K562 (cell line): ENCODE results near the gene ANKS1A. TPM values are rescaled to one million over a fixed set of nuclear protein-coding genes. Genes with fewer than 3 reads are reported as not detected.
A peak's percentile ranks its signal among the peaks of the same experiment; 100 is the strongest.

Experiments used
- ARID3A ChIP-seq: IDR thresholded peaks from 2 replicates; pipeline ENCODE4 v1.6.1; 2012; ENCODE audit warnings: low read depth, low read length, improper control_type of control experiment, borderline replicate concordance
- CC2D1A ChIP-seq: fragments of 450-650 bp; IDR thresholded peaks from 2 replicates; pipeline ENCODE4 v1.6.1; 2017; ENCODE audit warnings: mild to moderate bottlenecking
- ESRRA ChIP-seq: fragments of 450-650 bp; IDR thresholded peaks from 2 replicates; pipeline ENCODE4 v1.6.1; 2014; ENCODE audit warnings: low read depth, mild to moderate bottlenecking, moderate library complexity, borderline replicate concordance
- HNRNPLL ChIP-seq: fragments of 200-400 bp; formaldehyde crosslinking; IDR thresholded peaks from 2 replicates; pipeline ENCODE4 v1.6.1; 2017; ENCODE audit warnings: low read length, low read depth, mild to moderate bottlenecking; ENCODE audit not compliant: poor library complexity, severe bottlenecking
- L3MBTL2 ChIP-seq: fragments of 450-650 bp; IDR thresholded peaks from 2 replicates; pipeline ENCODE4 v1.6.1; 2016; ENCODE audit warnings: mild to moderate bottlenecking, moderate library complexity
- LCOR ChIP-seq: sonication (generic); formaldehyde crosslinking; IDR thresholded peaks from 2 replicates; pipeline ENCODE4 v1.8.0; 2022; ENCODE audit warnings: mild to moderate bottlenecking, missing genetic modification reagents
- MAZ ChIP-seq, 2 experiments: fragments of 450-650 bp in 1 of 2; sonication (generic) in 1 of 2; formaldehyde crosslinking; IDR thresholded peaks in 1 of 2; conservative IDR thresholded peaks in 1 of 2; 2 replicates each; pipeline versions ENCODE4 v1.4.0 to v1.5.0; 2020; ENCODE audit warnings: mild to moderate bottlenecking in 1 of 2, missing genetic modification reagents in 1 of 2
- MBD1 ChIP-seq: fragments of 250-450 bp; sonication (Bioruptor Pico); IDR thresholded peaks from 2 replicates; pipeline ENCODE4 v1.8.0; 2022; ENCODE audit warnings: inconsistent platforms
- MYC ChIP-seq, 2 experiments: fragments of 250-450 bp in 1 of 2; sonication (Bioruptor Pico) in 1 of 2; IDR thresholded peaks; 2 replicates each; pipeline versions ENCODE4 v1.5.1 to v1.6.1; 2012 to 2021; ENCODE audit warnings: low read depth in 2 of 2, borderline replicate concordance in 1 of 2, improper control_type of control experiment in 1 of 2, low read length in 1 of 2, mild to moderate bottlenecking in 1 of 2, moderate library complexity in 1 of 2
- NR0B1 ChIP-seq: fragments of 450-650 bp; IDR thresholded peaks from one replicate; pipeline ENCODE4 v1.6.1; 2018; ENCODE audit warnings: mild to moderate bottlenecking, moderate library complexity; ENCODE audit not compliant: partially characterized antibody
- RBM34 ChIP-seq: fragments of 200-400 bp; formaldehyde crosslinking; IDR thresholded peaks from 2 replicates; pipeline ENCODE4 v1.6.1; 2018; ENCODE audit warnings: low read length, borderline replicate concordance; ENCODE audit not compliant: insufficient read depth
- STAG1 ChIP-seq: sonication (generic); formaldehyde crosslinking; IDR thresholded peaks from 2 replicates; pipeline ENCODE4 v1.5.0; 2020; ENCODE audit warnings: missing genetic modification reagents, borderline replicate concordance
- ZBTB17 ChIP-seq: fragments of 450-650 bp; formaldehyde crosslinking; IDR thresholded peaks from 2 replicates; pipeline ENCODE4 v1.4.0; 2020; ENCODE audit warnings: mild to moderate bottlenecking
- ZBTB43 ChIP-seq: sonication (generic); formaldehyde crosslinking; IDR thresholded peaks from 2 replicates; pipeline ENCODE4 v1.8.0; 2023; ENCODE audit warnings: mild to moderate bottlenecking, missing genetic modification reagents
- ZFP91 ChIP-seq: sonication (generic); formaldehyde crosslinking; IDR thresholded peaks from 2 replicates; pipeline ENCODE4 v1.8.0; 2022; ENCODE audit warnings: mild to moderate bottlenecking, missing genetic modification reagents
- ZNF778 ChIP-seq: fragments of 450-650 bp; formaldehyde crosslinking; IDR thresholded peaks from 2 replicates; pipeline ENCODE4 v1.4.0; 2020; ENCODE audit warnings: mild to moderate bottlenecking, moderate library complexity
- polyA plus RNA-seq, 8 experiments: library from polyadenylated mRNA; depleted of rRNA in 4 of 8; stranded (reverse) in 5 of 8; unstranded in 3 of 8; fragments of >200 nt; fragmentation: Nextera tagmentation in 2 of 8; fragmentation: Illumina TruSeq in 1 of 8; extraction: Ambion mirVana in 2 of 8; extraction: Trizol in 1 of 8; gene quantifications; 2 replicates each; pipeline versions ENCODE4 v1.2.1 to v1.2.3, GENCODE V29; 2011 to 2014; ENCODE audit warnings: inconsistent platforms in 1 of 8, missing spikeins in 1 of 8
- total RNA-seq, 7 experiments: library from RNA; depleted of rRNA in 6 of 7; stranded (reverse); fragments of >200 nt in 6 of 7; fragmentation: Illumina TruSeq in 2 of 7; extraction: Trizol in 2 of 7; gene quantifications; 2 replicates each; pipeline versions ENCODE4 v1.2.1 to v1.2.3, GENCODE V29; 2011 to 2021; ENCODE audit warnings: low replicate concordance in 1 of 7

ANKS1A gene
- total and polyA plus RNA-seq, 9 of the 15 experiments (the other 6 are each of a cell fraction or from before 2014, with no cell fraction given) = 1.1 to 13.8 (median 5.3) TPM

- TF ChIP-seq L3MBTL2 (0 out of 2 replicates have a peak, but pooled peaks have one; percentile 16), LCOR (CRISPR knock-in tag) (peak; percentile 21; the same call in 1 of the 2 replicates), NR0B1 (no peak), ZBTB17 (no peak), MYC (IDR thresholded peaks at IDR 0.05; ENCODE audit: low read depth, low read length) (0 out of 2 replicates have a peak, but pooled peaks have one; percentile 16), MYC (CRISPR knock-in tag; IDR thresholded peaks at IDR 0.05; ENCODE audit: borderline replicate concordance, low read depth) (no peak), ZFP91 (0 out of 2 replicates have a peak, but pooled peaks have one; percentile 26), ARID3A (0 out of 2 replicates have a peak, but pooled peaks have one; percentile 72), ESRRA (peak; percentile 59; the same call in 1 of the 2 replicates), ZBTB43 (CRISPR knock-in tag) (no peak), MBD1 (CRISPR knock-in tag) (no peak), STAG1 (CRISPR knock-in tag) (peak; percentile 87; the same call in 1 of the 2 replicates), MAZ (CRISPR knock-in tag; conservative IDR thresholded peaks at IDR 0.05 in 1 of 2, IDR thresholded peaks at IDR 0.05 in 1 of 2) (peak in 1 of 2 experiments; percentile 50; a peak in 1 of 4 replicates), ZNF778 (CRISPR knock-in tag) (no peak), RBM34 (no peak), CC2D1A (peak; percentile 70), HNRNPLL (no peak)
These were observed 251.0 kb downstream of the ANKS1A start (continued) for GRCh38 chr6:35139924-35140638.
